Uterus (tissue), 4 donors: ENCODE data around the gene STRBP. TPM values are rescaled to one million over a fixed set of nuclear protein-coding genes. Genes with fewer than 3 reads are reported as not detected.

Experiments
- DNase-seq, 2 donors: peaks; one replicate each; pipeline ENCODE4 v3.0.0-alpha.2; 2019 to 2020
- H3K27ac ChIP-seq, 2 donors: fragments of 200-600 bp; sonication (generic); 1 replicate in 1 of 2; 2 replicates in 1 of 2; pipeline ENCODE4 v1.5.1; 2016 to 2018
- H3K27me3 ChIP-seq, 2 donors: fragments of 200-600 bp; sonication (generic); one replicate each; pipeline ENCODE4 v1.5.1; 2018 to 2019; ENCODE audit warnings: control low read depth in 1 of 2
- H3K36me3 ChIP-seq, 2 donors: fragments of 200-600 bp; sonication (generic); one replicate each; pipeline ENCODE4 v1.5.1; 2019; ENCODE audit warnings: control low read depth in 1 of 2
- H3K4me1 ChIP-seq, 2 donors: fragments of 200-600 bp; sonication (generic); one replicate each; pipeline ENCODE4 v1.5.1; 2018 to 2019; ENCODE audit warnings: control low read depth in 1 of 2
- H3K4me3 ChIP-seq, 2 donors: fragments of 200-600 bp; sonication (generic); 1 replicate in 1 of 2; 2 replicates in 1 of 2; pipeline ENCODE4 v1.5.1; 2018 to 2019; ENCODE audit warnings: mild to moderate bottlenecking in 1 of 2
- H3K9me3 ChIP-seq, 2 donors: fragments of 200-600 bp; sonication (generic); one replicate each; pipeline ENCODE4 v1.5.1; 2019; ENCODE audit warnings: control low read depth in 1 of 2
- POLR2A ChIP-seq, 2 donors: fragments of 450-650 bp; IDR thresholded peaks; one replicate each; pipeline ENCODE4 v1.6.1; 2016; ENCODE audit warnings: antibody characterized with exemption in 2 of 2, mild to moderate bottlenecking in 1 of 2, moderate library complexity in 1 of 2
- intact Hi-C: fragments of 100-400 bp; cut with DNase I; formaldehyde crosslinking; loops from one replicate; pipeline ENCODE4 v1.15.1; 2023; ENCODE audit warnings: low total_unique reads
- total RNA-seq, 4 donors: library from RNA; depleted of rRNA in 3 of 4; stranded (reverse); fragments of >200 nt in 3 of 4; gene quantifications; one replicate each; pipeline versions ENCODE4 v1.1.0 to v1.2.4, GENCODE V29; 2014 to 2023
- TF ChIP-seq, protein P1 (sequence below), 4 experiments: fragments of 200-600 bp in 2 of 4; fragments of 450-650 bp in 2 of 4; sonication (generic) in 2 of 4; IDR thresholded peaks; one replicate each; pipeline ENCODE4 v1.5.1; 2016 to 2019; ENCODE audit warnings: antibody characterized with exemption in 4 of 4, mild to moderate bottlenecking in 2 of 4, moderate library complexity in 1 of 4
- donor health status: DM: yes; HTN: yes; CAD: no.

The STRBP gene
- total RNA-seq, 4 donors from 2014 or later: 3.3 to 28.2 (median 16.3) TPM

DNA sequence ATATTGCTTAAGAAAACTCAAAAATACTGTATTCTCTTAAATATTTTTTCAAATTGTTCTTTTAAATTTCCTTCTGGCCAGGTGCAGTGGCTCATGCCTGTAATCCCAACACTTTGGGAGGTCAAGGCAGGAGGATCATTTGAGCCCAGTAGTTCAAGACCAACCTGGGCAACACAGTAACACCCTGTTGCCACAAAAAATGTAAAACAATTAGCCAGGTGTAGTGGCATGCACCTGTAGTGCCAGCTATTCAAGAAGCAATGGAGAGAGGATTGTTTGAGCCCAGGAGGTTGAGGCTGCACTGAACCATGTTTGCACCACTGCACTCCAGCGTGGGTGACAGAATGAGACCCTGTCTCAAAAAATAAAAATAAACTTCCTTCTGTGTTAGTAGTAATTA lies 94.3 kb downstream of the STRBP start:
- no peak for TF ChIP-seq POLR2A (IDR thresholded peaks at IDR 0.05)
- TF ChIP-seq, protein P1, sequence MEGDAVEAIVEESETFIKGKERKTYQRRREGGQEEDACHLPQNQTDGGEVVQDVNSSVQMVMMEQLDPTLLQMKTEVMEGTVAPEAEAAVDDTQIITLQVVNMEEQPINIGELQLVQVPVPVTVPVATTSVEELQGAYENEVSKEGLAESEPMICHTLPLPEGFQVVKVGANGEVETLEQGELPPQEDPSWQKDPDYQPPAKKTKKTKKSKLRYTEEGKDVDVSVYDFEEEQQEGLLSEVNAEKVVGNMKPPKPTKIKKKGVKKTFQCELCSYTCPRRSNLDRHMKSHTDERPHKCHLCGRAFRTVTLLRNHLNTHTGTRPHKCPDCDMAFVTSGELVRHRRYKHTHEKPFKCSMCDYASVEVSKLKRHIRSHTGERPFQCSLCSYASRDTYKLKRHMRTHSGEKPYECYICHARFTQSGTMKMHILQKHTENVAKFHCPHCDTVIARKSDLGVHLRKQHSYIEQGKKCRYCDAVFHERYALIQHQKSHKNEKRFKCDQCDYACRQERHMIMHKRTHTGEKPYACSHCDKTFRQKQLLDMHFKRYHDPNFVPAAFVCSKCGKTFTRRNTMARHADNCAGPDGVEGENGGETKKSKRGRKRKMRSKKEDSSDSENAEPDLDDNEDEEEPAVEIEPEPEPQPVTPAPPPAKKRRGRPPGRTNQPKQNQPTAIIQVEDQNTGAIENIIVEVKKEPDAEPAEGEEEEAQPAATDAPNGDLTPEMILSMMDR (IDR thresholded peaks at IDR 0.05): no peak
- Histone ChIP-seq H3K4me1 (no peaks in the 10 kb centered on the region), H3K9me3 (no peaks in the 10 kb centered on the region), H3K27me3 (no peaks in the 10 kb centered on the region), H3K4me3 (no peak overlapping the region), H3K27ac (no peak overlapping the region), H3K36me3 (no peaks in the 10 kb centered on the region)
- DNase-seq: no peak
- intact Hi-C loops: no loop called here

DNA sequence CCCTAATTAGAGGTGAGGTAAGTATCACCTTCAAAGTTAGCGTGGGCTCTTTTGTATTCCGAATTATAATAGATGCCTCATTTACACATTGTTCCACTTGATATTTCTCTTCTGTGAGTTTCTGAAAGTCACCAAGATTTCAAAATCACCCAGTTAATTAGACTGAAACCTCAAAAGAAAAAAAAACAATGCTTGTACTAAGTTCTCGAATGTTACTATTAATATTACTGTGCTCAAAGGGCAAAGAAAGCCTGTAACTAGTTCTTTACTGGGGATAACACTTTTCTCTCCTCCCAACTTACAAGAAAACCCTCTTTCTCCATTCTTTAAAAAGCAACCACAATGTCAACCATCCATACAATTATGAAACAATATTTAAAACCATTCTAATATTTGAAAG lies 98.5 kb downstream of the STRBP start:
- Histone ChIP-seq H3K27me3 (no peaks in the 10 kb centered on the region), H3K4me3 (no peak overlapping the region), H3K4me1 (no peaks in the 10 kb centered on the region), H3K9me3 (no peaks in the 10 kb centered on the region), H3K27ac (no peak overlapping the region), H3K36me3 (no peaks in the 10 kb centered on the region)
- intact Hi-C loops: no loop called here
- TF ChIP-seq POLR2A (IDR thresholded peaks at IDR 0.05): no peak
- TF ChIP-seq, protein P1 (IDR thresholded peaks at IDR 0.05): no peak
- DNase-seq: no peak

DNA sequence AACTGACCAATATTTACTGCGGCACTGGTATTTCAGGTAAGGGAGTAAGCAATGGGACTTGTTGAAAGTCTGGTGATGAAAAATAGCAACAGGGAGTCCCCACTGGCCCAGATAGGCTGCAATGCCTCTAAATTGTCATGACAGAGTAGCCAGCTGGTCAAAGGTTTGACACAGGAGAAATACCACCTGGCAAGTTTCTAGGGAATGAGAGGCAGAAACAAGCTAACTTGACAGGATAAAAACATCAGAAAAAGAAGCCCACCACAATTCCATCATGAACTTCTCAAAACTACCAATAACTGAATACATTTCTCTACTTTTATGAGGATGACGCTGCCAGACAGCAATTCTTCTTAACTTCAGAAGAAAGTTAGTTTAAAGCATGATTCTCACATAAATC lies 99.8 kb downstream of the STRBP start:
- TF ChIP-seq, protein P1 (IDR thresholded peaks at IDR 0.05): no peak
- H3K27me3 ChIP-seq: no peaks in the 10 kb centered on the region
- no peaks in the 10 kb centered on the region for H3K9me3 ChIP-seq
- intact Hi-C loops: no loop called here
- no peaks in the 10 kb centered on the region for H3K36me3 ChIP-seq
- H3K4me1 ChIP-seq: no peaks in the 10 kb centered on the region
- no peak overlapping the region for H3K27ac ChIP-seq
- no peak for DNase-seq
- H3K4me3 ChIP-seq: no peak overlapping the region

DNA sequence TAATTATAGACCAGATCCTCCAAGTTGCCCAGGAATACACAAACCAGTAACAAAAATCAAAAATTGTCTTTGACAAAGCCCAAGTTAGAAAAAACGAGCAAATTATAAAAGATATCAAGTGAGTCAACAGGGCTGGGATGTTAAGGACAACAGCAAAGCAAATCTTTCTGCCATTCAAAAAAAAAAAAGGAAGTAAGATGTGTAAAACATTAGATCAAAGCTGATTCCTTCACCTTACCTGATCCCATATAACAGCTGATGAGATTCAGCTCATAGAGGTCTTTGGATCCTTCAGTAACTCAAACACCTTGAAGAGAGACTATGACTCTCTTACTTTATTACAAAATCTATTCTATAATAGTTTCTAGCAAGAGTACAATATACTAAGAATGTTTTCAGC lies 100.9 kb downstream of the STRBP start:
- H3K27me3 ChIP-seq: no peaks in the 10 kb centered on the region
- DNase-seq: no peak
- H3K4me3 ChIP-seq: no peak overlapping the region
- TF ChIP-seq, protein P1 (IDR thresholded peaks at IDR 0.05): no peak
- no peak for TF ChIP-seq POLR2A (IDR thresholded peaks at IDR 0.05)
- intact Hi-C loops: no loop called here
- H3K27ac ChIP-seq: no peak overlapping the region
- H3K36me3 ChIP-seq: no peaks in the 10 kb centered on the region
- H3K9me3 ChIP-seq: no peaks in the 10 kb centered on the region
- no peaks in the 10 kb centered on the region for H3K4me1 ChIP-seq

DNA sequence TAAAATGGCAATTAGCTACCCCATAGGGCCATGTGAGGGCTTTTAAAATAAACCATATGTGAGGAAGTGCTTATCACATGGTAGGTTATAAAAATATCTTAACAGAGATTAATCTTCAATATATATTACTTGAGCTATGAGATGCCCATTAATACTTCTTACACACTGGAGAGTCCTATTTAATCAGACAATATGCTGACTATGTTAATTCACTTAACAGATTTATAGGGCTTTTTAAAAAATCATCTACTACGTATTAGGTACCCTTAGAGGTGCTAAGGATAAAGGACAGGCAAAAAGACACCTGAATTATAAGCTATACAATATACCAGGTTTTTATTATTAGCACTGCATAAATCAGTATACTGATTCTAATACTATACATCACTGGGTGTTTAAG lies 102.6 kb downstream of the STRBP start:
- Histone ChIP-seq H3K27me3 (no peaks in the 10 kb centered on the region), H3K4me3 (no peak overlapping the region), H3K27ac (no peak overlapping the region), H3K4me1 (no peaks in the 10 kb centered on the region), H3K9me3 (no peaks in the 10 kb centered on the region), H3K36me3 (no peaks in the 10 kb centered on the region)
- no peak for TF ChIP-seq POLR2A (IDR thresholded peaks at IDR 0.05)
- TF ChIP-seq, protein P1 (IDR thresholded peaks at IDR 0.05): no peak
- DNase-seq: no peak
- intact Hi-C loops: no loop called here
